GM12891 (cell line): ENCODE data around the gene CEP170.

Experiments
- PAX5 ChIP-seq: IDR thresholded peaks from 2 replicates; pipeline ENCODE4 v1.6.1; 2011; ENCODE audit warnings: low read length, moderate library complexity, mild to moderate bottlenecking; ENCODE audit not compliant: insufficient read depth, severe bottlenecking
- POLR2A ChIP-seq: IDR thresholded peaks from 2 replicates; pipeline ENCODE4 v1.6.1; 2011; ENCODE audit warnings: low read depth, low read length, control low read depth
- POLR2AphosphoS5 ChIP-seq: IDR thresholded peaks from 2 replicates; pipeline ENCODE4 v1.6.1; 2011; ENCODE audit warnings: low read depth, low read length, control low read depth
- POU2F2 ChIP-seq: IDR thresholded peaks from 2 replicates; pipeline ENCODE4 v1.6.1; 2011; ENCODE audit warnings: low read depth, mild to moderate bottlenecking, control low read depth, low read length, moderate library complexity
- SPI1 ChIP-seq: IDR thresholded peaks from 2 replicates; pipeline ENCODE4 v1.6.1; 2011; ENCODE audit warnings: low read depth, low read length, control low read depth
- TAF1 ChIP-seq: IDR thresholded peaks from 2 replicates; pipeline ENCODE4 v1.6.1; 2011; ENCODE audit warnings: low read depth, low read length, control low read depth

- TF ChIP-seq POLR2A (no peak), TAF1 (no peak), POLR2AphosphoS5 (no peak), POU2F2 (no peak), SPI1 (no peak), PAX5 (no peak)
These were observed 37.7 kb downstream of the CEP170 start for GRCh38 chr1:243217349-243217748.
